GM18499 (cell line): ENCODE results near the gene IER2.

Experiments used
- ATAC-seq: cut with Tn5 transposase; IDR thresholded peaks from one replicate; pipeline ENCODE4 v1.9.1; 2021; ENCODE audit warnings: moderate number of reproducible peaks; ENCODE audit not compliant: insufficient read depth, unreplicated experiment

The IER2 gene

DNA sequence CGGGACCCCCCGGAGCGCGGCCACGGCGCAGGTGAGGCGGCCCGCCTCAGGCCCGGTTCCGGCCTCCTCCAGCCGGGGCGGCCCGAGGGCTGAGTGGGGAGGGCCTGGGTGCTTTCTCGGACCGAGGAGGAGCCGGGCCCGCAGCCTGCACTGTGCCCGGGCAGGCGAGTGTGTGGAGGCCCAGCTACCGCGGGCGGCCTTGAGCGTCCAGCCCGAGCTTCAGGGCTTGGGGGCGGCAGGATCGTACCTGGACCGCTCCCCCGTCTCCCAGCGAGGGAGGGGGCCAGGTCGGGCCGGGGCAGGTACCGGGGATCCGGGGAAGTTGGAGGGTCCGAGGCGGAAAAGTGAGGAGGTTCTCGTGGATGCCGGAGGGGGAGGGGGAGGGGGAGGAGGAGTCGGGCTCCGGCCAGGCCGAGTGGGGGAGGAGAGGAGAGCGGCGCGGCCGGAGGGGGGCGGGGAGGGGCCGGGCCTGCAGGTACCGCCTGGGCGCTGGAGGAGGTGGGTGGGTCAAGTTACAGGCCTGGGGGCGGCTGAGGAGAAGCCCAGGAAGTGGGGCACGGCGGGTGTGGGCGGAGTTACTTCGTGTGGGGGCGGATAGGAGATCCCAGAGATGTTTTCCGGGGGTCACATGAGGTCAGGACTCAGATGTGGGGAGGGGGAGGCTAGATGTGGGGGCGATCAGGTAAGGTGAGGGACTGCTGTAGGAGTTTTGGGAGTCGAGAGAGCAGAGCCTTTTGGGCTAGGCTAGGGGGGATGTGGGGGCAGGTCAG, 31.6 kb upstream of the IER2 start:
- ATAC-seq, result no peak

DNA sequence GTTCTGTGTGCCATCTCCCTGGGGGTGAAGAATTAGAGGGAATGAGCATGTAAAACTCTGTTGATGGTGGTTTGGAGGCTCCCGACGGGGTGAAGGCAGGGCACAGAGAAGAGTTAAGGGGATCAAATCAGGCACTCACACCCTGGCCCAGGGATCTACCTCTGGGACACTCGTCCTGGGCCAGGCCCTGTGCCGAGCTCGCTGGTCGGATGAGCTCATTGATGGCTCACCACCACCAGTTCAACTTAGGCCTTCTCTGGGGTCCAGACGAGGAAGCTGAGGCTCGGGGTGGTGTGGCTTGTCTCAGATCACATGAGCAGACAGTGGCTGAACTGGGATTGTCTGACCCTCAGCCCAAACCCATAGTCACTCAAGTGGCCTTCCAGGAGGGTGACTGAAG, 30.6 kb upstream of the IER2 start:
- ATAC-seq, result no peak

DNA sequence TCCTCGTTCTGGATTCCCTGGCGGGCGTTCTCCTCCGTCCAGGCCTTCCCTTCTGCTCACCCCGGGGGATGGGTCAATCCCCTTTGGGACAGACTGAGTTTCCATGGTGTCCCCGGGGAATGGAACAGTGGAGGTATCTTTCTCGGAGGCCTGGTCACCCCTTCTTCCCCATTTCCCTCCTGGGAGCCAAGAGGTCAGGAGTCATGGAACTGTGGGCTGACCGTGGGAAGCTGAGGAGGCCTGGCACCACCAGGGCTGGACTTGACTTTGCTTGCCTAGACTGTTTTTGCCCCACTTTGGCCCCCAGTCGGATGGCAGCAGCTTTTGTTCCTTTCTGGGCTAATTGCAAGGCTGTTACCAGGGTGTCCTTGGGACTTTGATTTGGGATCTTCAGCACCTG, 30.2 kb upstream of the IER2 start:
- no peak for ATAC-seq

DNA sequence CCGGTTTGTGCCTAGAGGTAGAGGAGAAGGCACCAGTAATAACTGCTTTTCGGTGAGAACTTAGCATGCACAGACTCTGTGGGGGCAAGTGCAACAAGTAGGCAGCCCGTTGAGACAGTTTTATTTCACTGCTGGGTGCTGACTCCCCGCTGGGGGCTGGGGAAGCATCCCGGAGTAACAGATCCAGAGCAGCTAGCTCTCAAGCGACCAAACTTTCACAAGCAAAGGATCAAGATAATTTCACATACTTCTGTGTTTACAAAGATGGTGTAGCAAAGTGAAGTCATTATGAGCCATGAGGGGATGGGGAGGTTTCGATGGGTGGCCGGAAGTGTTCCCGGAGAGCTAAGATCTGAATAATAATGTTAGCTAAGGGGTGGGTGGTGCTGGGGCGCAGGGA, 29.4 kb upstream of the IER2 start:
- ATAC-seq, result no peak

DNA sequence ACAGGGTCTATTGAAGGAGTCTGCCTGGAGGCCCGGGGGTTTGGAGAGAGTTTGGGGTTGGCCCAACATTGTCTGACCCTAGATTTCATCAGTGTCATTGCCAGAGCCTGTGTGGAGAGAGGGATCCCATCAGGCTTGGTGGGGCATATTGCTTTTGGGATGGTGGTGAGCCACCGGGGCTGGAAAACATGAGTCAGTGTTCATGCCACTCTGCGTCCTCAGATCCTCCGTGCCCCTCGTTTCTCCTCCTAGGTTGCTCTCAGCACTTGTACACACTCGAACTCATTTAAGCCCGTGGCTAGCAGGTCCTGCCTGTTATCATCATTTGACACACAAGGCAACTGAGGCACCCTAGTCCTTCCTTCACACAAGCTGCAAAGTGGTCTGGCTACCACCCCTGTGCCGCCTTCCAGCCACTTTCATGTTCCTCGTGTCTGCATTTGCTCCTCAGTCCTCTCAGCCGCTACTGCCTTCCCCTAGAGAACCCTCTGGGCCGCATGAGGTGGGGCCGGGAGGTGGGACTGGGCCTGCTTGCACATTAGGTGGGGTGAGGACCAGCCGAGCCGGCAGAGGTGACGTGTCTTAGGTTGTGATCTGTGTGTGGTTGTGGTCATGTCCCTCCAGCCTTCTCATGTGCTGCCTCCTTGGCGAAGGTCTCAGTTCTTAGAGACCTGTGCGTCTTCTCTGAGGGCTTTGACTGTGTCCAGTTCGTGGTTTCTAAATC, 28.5 kb upstream of the IER2 start:
- no peak for ATAC-seq

DNA sequence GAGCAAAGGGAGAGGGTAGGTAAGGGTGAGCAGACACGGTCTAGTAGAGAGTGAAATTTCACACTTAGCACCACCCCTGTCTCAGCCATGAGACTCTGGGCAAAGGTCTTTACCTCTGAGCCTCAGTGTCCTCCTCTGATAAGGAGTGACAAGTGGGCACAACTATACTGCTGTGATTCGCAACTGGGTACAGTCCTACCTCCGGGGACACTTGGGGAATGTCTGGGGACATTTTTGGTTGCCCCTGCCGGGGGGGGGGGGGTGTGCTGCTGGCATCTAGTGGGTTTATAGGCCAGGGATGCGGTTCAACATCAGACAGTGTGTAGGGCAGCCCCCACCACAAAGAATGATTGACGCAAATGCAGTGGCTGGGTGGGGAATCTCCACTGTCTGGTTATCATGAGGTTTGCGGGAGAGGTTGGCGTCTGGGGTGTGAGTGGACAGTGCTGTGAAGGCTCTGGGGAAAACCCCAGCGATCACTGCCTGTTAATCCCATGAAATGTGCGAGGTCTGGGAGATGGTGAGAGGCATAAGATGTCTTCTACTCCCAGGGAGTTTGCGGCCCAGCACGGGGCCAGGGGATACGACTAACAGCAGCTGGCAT, 27.8 kb upstream of the IER2 start:
- no peak for ATAC-seq

DNA sequence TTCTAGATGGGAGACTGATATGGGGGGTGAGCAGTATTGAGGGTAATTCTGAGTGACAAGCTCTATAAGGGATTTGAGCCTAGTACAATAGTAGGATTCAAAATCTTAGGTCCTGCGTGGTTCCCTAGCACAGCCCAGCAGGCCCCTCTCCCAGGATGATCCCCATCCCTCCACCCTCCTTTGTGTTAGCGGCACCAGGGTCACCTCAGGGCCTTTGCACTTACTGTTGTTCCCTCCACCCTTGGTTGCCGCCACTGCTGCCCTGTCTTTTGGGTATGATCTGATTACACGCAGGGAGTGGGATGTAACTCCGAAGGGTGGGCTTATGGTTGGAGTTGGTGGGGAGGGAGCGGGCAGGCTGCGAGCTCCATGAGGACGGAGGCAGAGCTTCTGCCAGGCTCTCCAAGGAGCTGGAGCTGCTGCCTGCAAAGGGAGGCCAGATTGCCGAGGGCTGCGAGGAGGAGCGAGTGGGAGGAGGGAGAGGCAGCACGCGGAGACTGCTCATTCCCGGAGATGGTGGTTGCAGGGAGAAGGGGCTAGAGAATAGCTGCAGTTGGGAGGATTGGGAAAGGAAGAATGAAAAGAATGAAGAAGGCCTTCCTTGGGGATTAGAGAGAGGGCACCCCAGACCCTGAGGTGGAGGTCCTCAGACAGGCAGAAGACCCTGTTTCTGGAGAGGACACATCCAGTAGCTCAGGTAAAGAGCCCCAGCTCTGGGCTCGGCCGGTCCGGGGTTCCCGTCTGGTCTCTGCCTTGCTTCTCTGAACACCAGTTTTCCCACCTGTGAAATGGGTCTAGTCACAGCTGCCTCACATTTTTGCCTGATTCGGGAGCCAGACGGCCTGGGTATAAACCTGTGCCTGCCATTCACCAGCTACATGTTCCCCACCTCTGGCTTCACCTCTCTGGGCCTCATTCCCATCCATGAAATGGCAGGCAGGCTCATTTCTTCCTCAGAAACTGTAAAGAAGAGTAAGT, 26.9 kb upstream of the IER2 start:
- ATAC-seq, result no peak

DNA sequence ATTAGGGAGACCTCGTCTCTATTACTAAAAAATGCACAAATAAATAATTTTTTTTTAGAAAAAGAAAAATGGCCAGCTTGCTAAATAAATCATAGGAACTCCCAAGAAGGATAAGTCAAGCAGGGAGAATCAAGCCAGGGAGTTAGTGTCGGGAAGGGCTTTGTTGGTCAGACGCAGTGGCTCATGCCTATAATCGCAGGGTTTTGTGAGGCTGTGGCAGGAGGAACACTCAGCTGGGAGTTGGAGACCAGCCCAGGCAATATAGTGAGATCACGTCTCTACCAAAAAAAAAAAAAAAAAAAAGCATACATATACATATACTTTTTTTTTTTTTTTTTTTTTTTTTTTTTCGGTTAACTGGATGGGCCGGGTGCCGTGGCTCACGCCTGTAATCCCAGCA, 23.2 kb upstream of the IER2 start:
- no peak for ATAC-seq

DNA sequence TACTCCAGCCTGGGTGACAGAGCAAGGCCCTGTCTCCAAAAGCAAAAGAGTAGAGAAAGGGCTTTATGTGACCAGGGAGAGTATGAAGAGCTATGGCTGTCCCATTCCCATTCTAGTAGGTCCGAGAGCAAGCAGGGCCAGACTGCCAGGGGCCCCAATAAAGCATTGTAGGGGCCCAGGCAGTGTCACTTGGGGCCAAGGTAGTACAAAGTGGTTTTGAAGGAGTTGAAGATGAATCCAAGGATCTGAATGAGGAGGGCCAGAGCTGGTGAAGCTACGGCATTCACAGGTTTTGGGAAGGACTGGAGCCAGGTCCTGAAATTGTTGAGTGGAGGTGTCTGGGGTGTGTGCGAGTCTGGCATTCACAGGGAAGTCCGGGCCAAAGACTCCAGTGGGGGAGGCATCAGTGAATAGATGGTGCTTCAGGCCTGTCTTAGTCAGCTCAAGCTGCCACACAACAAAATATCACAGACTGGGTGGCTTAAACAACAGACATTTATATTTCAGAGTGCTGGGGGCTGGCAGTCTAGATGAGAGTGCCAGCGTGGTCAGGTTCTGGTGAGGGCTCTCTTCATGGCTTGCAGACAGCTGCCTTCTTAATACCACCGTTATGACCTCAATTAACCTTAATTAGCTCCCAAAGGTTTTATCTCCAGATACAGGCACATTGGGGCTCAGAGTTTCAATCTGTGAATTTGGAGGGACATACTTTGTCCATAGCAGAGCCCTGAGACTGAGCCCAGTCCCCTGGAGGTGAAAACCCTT, 22.2 kb upstream of the IER2 start:
- ATAC-seq, result no peak

DNA sequence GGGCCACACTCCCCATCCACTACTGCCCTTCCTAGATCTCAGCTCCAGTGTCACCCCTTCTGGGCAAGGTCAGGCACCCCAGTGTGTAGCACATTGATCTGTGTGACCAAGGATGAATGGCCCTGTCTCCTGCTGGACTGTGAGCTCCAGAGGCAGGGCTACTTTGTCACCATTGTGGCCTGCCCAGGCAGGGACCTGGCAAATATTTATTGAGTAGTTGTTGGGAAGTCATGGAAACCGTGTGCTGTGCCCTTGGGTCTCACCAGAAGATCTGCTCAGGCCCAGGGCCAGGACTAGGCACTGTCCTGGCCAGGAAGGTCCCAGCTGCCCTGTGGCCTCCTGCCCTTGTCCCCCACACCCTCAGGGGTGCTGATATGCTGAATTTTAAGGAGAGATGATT, 21.6 kb upstream of the IER2 start:
- ATAC-seq, result no peak

DNA sequence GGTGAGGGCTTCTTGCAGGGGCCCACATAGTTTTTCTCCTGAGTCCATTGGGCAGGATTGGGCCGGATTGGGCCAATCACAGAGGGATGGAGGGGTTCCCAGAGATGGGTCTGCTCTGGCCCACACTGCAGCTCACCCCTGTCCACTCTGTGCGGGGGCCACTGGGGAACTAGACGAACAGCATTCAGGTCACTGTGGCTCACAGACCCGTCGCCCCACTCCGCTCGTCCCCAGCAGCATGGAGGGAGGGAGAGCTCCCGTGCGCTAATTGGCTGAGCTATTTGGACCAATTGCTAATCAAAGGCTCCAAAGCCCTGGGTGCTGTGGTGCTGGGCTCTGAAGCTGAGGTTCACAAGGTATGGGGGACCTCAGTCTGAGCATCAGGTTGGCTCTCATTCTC, 20.8 kb upstream of the IER2 start:
- ATAC-seq, result no peak

DNA sequence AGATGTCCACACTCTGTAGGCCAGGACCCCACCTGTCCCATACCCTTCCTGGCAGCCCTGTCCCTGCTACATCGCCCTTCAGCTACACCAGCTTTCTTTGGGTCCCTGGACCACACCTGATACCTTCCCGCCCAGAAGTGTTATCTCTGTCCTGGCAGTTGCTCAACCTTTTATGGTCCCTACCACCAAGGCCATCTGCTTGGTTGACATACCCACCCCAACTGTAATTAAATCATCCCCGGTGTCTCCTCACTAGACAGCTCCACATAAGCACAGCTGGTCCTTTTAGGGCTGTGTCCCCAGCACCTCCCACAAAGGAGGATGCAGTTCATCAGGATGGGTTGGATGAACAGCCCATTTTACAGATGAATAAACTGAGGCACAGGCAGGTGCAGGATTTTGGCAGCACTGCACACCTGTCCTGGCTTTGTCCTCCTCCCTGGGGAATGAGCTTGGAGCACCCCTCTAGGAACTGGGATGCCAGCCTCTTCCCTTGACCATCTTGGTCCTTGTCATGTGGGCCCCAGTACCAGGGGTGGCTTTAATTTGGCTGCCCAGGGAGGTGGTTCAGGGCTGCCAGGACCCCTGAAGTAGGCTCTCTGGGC, 19.2 kb upstream of the IER2 start:
- ATAC-seq, result no peak

DNA sequence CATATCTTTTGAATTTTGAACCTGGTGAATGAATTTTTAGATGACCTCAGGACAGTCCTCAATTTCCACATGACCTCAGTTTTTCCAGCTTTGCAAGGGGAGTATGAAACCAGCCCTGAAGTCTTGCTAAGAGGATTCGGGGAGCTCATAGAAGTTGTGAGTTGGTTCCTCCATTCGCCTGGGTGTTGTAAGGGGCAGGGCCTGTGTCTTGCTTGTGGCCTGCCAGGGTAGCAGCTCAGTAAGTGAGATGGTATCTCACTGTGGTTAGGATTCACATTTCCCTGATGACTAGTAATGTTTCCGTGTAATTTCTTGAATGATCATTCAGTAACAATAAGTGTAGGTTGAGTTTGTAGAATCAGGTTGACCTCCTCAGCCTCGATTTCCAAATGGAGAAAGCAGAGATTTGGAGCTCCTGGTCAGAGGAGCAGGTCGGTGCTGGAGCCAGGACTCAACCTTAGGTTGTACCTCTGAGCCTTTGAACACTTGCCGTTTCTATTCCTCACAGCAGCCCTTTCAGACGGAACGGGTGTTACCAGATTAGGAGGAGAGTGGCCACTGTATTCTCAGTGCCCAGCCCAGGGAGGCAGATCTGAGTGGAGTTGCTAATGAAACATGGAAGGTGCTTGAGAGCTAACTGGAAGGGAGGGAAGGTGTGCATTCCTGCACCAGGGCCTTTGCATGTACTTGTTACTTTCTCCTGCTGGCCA, 17.6 kb upstream of the IER2 start:
- no peak for ATAC-seq

DNA sequence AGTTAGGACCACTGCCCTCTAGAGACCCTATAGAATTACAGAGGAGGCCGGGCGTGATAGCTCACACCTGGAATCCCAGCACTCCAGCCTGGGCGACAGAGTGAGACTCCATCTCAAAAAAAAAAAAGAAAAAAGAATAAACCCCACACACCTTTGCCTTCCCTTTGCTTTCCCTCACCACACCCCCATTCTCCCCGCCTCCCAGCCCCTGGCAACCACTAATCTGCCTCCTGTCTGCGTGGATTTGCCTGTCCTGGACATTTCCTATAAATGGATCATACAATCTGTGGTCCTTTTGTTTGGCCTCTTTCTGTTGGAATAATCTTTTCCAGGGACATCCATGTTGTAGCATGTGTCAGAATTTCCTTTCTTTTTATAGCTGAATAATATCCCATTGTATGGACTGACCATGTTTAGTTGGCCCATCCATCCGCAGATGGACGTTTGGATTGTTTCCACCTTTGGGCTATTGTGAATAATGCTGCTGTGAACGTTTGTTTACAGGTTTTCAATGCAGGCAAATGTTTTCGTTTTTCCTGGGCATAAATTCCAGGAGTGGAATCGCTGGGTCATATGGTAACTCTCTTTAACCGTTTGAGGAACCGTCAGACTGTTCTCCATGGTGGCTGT, 16.9 kb upstream of the IER2 start:
- no peak for ATAC-seq

DNA sequence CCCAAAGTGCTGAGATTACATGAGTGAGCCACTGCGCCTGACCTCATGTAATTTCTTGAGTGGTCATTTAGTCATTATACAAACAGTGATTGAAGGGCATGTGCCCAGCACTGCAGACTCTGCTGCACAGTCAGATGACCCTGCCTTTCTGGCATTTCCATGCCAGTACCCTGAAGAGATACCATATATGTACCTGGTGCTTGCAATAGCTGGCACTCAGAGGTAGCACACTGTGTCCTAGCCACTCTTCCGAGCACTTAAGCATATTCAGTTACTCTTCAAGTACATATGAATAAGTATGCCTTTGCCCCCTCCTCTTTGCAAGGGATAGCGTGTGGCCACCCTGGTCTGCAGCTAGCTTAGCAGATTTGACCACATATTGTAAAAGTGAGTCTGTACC, 15.6 kb upstream of the IER2 start:
- ATAC-seq, result no peak

DNA sequence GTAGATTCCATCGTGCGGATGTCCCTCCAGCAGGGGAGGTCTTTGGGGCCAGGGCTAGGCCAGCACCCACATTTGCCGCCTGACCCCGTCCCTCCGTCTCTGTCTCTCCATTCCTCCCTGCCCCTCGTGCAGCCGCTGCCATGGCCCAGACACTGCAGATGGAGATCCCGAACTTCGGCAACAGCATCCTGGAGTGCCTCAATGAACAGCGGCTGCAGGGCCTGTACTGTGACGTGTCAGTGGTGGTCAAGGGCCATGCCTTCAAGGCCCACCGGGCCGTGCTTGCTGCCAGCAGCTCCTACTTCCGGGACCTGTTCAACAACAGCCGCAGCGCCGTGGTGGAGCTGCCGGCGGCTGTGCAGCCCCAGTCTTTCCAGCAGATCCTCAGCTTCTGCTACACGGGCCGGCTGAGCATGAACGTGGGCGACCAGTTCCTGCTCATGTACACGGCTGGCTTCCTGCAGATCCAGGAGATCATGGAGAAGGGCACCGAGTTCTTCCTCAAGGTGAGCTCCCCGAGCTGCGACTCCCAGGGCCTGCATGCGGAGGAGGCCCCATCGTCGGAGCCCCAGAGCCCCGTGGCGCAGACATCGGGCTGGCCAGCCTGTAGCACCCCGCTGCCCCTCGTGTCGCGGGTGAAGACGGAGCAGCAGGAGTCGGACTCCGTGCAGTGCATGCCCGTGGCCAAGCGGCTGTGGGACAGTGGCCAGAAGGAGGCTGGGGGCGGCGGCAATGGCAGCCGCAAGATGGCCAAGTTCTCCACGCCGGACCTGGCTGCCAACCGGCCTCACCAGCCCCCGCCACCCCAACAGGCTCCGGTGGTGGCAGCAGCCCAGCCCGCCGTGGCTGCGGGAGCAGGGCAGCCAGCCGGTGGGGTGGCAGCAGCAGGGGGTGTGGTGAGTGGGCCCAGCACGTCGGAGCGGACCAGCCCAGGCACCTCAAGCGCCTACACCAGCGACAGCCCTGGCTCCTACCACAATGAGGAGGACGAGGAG, 14.8 kb upstream of the IER2 start:
- no peak for ATAC-seq

DNA sequence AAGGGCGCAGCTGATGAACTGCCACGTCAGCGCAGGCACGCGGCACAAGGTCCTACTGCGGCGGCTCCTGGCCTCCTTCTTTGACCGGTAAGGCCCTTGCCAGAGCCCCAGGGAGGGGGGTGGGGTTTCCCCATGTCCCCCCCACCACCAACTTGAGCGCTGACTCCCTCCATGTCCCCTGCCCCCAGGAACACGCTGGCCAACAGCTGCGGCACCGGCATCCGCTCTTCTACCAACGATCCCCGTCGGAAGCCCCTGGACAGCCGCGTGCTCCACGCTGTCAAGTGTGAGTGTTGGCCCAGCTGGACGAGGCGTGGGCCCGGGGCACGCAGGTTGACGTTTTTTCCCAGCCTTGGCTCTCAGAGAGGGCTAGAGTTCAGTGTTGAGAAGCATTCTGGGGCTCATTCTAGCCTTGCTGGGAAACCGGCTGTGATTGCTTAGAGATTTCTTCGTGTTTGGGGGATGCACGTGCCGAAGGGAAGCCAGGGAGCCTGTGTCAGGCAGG, 12.9 kb upstream of the IER2 start:
- ATAC-seq, result no peak
